ENCODE results near the gene ODC1. TPM values are rescaled to one million over a fixed set of nuclear protein-coding genes. Genes with fewer than 3 reads are reported as not detected.

ODC1 gene
- polyA plus RNA-seq, 3 donors from 2014 or later, result 31.6 to 62.3 (median 59.0) TPM

GRCh38 chr2:10441948-10442347 lies 6.2 kb downstream of the ODC1 start:
- Mint-ChIP-seq H3K27me3 (ENCODE audit: low read depth in 3 of 3) (peaks cover 0 to 2% (median 0%) of the 10 kb centered on the region in 3 donors), H3K27ac (no peak overlapping the region), H3K4me3 (no peak overlapping the region), H3K36me3 (peaks cover 23 to 47% (median 31%) of the 10 kb centered on the region in 3 donors), H3K4me1 (peaks cover 1 to 5% of the 10 kb centered on the region in 2 donors), H3K9me3 (no peaks in the 10 kb centered on the region)
- no peak for DNase-seq

- H3K4me3 Mint-ChIP-seq, result no peak overlapping the region
Measured at GRCh38 chr2:10440736-10441135, 7.4 kb downstream of the ODC1 start.

GRCh38 chr2:10439971-10440370 lies 8.2 kb downstream of the ODC1 start:
- peaks cover 0 to under 1% of the 10 kb centered on the region in 2 donors for H3K4me1 Mint-ChIP-seq
- H3K36me3 Mint-ChIP-seq, result peaks cover 23 to 47% (median 31%) of the 10 kb centered on the region in 3 donors
- no peaks in the 10 kb centered on the region for H3K9me3 Mint-ChIP-seq
- H3K4me3 Mint-ChIP-seq, result no peak overlapping the region
- DNase-seq, result no peak
- H3K27me3 Mint-ChIP-seq (ENCODE audit: low read depth in 3 of 3), result peaks cover 0 to 3% (median 2%) of the 10 kb centered on the region in 3 donors
- no peak overlapping the region for H3K27ac Mint-ChIP-seq

More at GRCh38 chr2:10440736-10441135, 7.4 kb downstream of the ODC1 start:
- no peak for DNase-seq
- H3K27me3 Mint-ChIP-seq (ENCODE audit: low read depth in 3 of 3), result peaks cover 0 to 2% (median 0%) of the 10 kb centered on the region in 3 donors
- H3K36me3 Mint-ChIP-seq, result peaks cover 23 to 47% (median 31%) of the 10 kb centered on the region in 3 donors
- no peaks in the 10 kb centered on the region for H3K9me3 Mint-ChIP-seq
- H3K27ac Mint-ChIP-seq, result no peak overlapping the region
- H3K4me1 Mint-ChIP-seq, result no peaks in the 10 kb centered on the region

GRCh38 chr2:10439185-10439879 lies 8.8 kb downstream of the ODC1 start:
- Mint-ChIP-seq H3K4me1 (peaks cover 0 to 4% of the 10 kb centered on the region in 2 donors), H3K27me3 (ENCODE audit: low read depth in 3 of 3) (peaks cover 0 to 5% (median 4%) of the 10 kb centered on the region in 3 donors), H3K36me3 (peaks cover 23 to 41% (median 26%) of the 10 kb centered on the region in 3 donors), H3K27ac (peak overlapping the region in 1 of 6 donors; percentile 26), H3K4me3 (no peak overlapping the region), H3K9me3 (no peaks in the 10 kb centered on the region)
- DNase-seq, result no peak

GRCh38 chr2:10438688-10439087 lies 9.4 kb downstream of the ODC1 start:
- Mint-ChIP-seq H3K9me3 (no peaks in the 10 kb centered on the region), H3K36me3 (peaks cover 19 to 35% (median 20%) of the 10 kb centered on the region in 3 donors), H3K4me1 (peaks cover 0 to 4% of the 10 kb centered on the region in 2 donors), H3K4me3 (no peak overlapping the region), H3K27me3 (ENCODE audit: low read depth in 3 of 3) (peaks cover 0 to 5% (median 4%) of the 10 kb centered on the region in 3 donors), H3K27ac (no peak overlapping the region)
- DNase-seq, result no peak

- DNase-seq, result no peak
- H3K4me3 Mint-ChIP-seq, result no peak overlapping the region
- peaks cover 6 to 10% (median 7%) of the 10 kb centered on the region in 3 donors for H3K27me3 Mint-ChIP-seq (ENCODE audit: low read depth in 3 of 3)
- H3K27ac Mint-ChIP-seq, result no peak overlapping the region
- H3K4me1 Mint-ChIP-seq, result peaks cover 0 to 7% of the 10 kb centered on the region in 2 donors
- H3K36me3 Mint-ChIP-seq, result peaks cover 12 to 26% (median 15%) of the 10 kb centered on the region in 3 donors
- no peaks in the 10 kb centered on the region for H3K9me3 Mint-ChIP-seq
Measured at GRCh38 chr2:10437806-10438205, 10.3 kb downstream of the ODC1 start.

- peaks cover 6 to 10% (median 7%) of the 10 kb centered on the region in 3 donors for H3K27me3 Mint-ChIP-seq (ENCODE audit: low read depth in 3 of 3)
- no peak for DNase-seq
- no peak overlapping the region for H3K27ac Mint-ChIP-seq
- no peaks in the 10 kb centered on the region for H3K9me3 Mint-ChIP-seq
- peaks cover 0 to 7% of the 10 kb centered on the region in 2 donors for H3K4me1 Mint-ChIP-seq
- no peak overlapping the region for H3K4me3 Mint-ChIP-seq
- peaks cover 4 to 18% (median 7%) of the 10 kb centered on the region in 3 donors for H3K36me3 Mint-ChIP-seq
Measured at GRCh38 chr2:10436583-10437110, 11.5 kb downstream of the ODC1 start.

GRCh38 chr2:10435820-10436204 lies 12.3 kb downstream of the ODC1 start:
- DNase-seq, result no peak
- Mint-ChIP-seq H3K27me3 (ENCODE audit: low read depth in 3 of 3) (peaks cover 7 to 10% (median 8%) of the 10 kb centered on the region in 3 donors), H3K4me1 (peaks cover 0 to 7% of the 10 kb centered on the region in 2 donors), H3K4me3 (no peak overlapping the region), H3K27ac (no peak overlapping the region), H3K36me3 (peaks cover 0 to 11% (median 0%) of the 10 kb centered on the region in 3 donors), H3K9me3 (no peaks in the 10 kb centered on the region)

GRCh38 chr2:10434886-10435819 lies 13.0 kb downstream of the ODC1 start:
- Mint-ChIP-seq H3K27me3 (ENCODE audit: low read depth in 3 of 3) (peaks cover 7 to 10% (median 8%) of the 10 kb centered on the region in 3 donors), H3K4me3 (peak overlapping the region in 3 of 5 donors; percentile 27 to 58 (median 32)), H3K9me3 (no peaks in the 10 kb centered on the region), H3K27ac (peak overlapping the region in 2 of 6 donors; percentile 13 to 59), H3K4me1 (peaks cover 0 to 7% of the 10 kb centered on the region in 2 donors), H3K36me3 (peaks cover 0 to 7% (median 0%) of the 10 kb centered on the region in 3 donors)
- peak; percentile 71 to 78 (median 74) for DNase-seq

GRCh38 chr2:10433947-10434885 lies 13.9 kb downstream of the ODC1 start:
- Mint-ChIP-seq H3K4me1 (peaks cover 0 to 7% of the 10 kb centered on the region in 2 donors), H3K27ac (peak overlapping the region in 1 of 6 donors; percentile 59)

GRCh38 chr2:10433264-10433946 lies 14.7 kb downstream of the ODC1 start:
- no peaks in the 10 kb centered on the region for H3K36me3 Mint-ChIP-seq
- peaks cover 7 to 8% (median 8%) of the 10 kb centered on the region in 3 donors for H3K27me3 Mint-ChIP-seq (ENCODE audit: low read depth in 3 of 3)
- H3K4me3 Mint-ChIP-seq, result peak overlapping the region in 2 of 5 donors; percentile 44 to 57
- no peak for DNase-seq
- peaks cover 0 to 7% of the 10 kb centered on the region in 2 donors for H3K4me1 Mint-ChIP-seq
- H3K9me3 Mint-ChIP-seq, result no peaks in the 10 kb centered on the region
- H3K27ac Mint-ChIP-seq, result peak overlapping the region in 2 of 6 donors; percentile 52 to 53

More at GRCh38 chr2:10433947-10434885, 13.9 kb downstream of the ODC1 start:
- DNase-seq, result no peak
- no peaks in the 10 kb centered on the region for H3K36me3 Mint-ChIP-seq
- H3K27me3 Mint-ChIP-seq (ENCODE audit: low read depth in 3 of 3), result peaks cover 7 to 8% (median 8%) of the 10 kb centered on the region in 3 donors
- no peaks in the 10 kb centered on the region for H3K9me3 Mint-ChIP-seq
- no peak overlapping the region for H3K4me3 Mint-ChIP-seq

All from immature natural killer cell (primary cell).